Vagina (tissue), 2 donors: Measurements from ENCODE around the gene JOSD2.

Source experiments
- POLR2A ChIP-seq, 2 donors: fragments of 450-650 bp; IDR thresholded peaks; one replicate each; pipeline ENCODE4 v1.6.1; 2017; ENCODE audit warnings: antibody characterized with exemption in 2 of 2, mild to moderate bottlenecking in 2 of 2, moderate library complexity in 2 of 2
- POLR2AphosphoS5 ChIP-seq, 2 donors: sonication (generic); formaldehyde crosslinking; IDR thresholded peaks; one replicate each; pipeline ENCODE4 v1.9.0; 2017; ENCODE audit warnings: antibody characterized with exemption in 2 of 2, mild to moderate bottlenecking in 2 of 2, low read depth in 1 of 2; ENCODE audit not compliant: insufficient read depth in 1 of 2
- TF ChIP-seq, protein P1 (sequence below), 3 experiments: fragments of 450-650 bp in 2 of 3; fragments of 200-600 bp in 1 of 3; sonication (generic) in 1 of 3; IDR thresholded peaks; one replicate each; pipeline ENCODE4 v1.5.1; 2017 to 2019; ENCODE audit warnings: antibody characterized with exemption in 3 of 3, mild to moderate bottlenecking in 2 of 3, moderate library complexity in 2 of 3

DNA sequence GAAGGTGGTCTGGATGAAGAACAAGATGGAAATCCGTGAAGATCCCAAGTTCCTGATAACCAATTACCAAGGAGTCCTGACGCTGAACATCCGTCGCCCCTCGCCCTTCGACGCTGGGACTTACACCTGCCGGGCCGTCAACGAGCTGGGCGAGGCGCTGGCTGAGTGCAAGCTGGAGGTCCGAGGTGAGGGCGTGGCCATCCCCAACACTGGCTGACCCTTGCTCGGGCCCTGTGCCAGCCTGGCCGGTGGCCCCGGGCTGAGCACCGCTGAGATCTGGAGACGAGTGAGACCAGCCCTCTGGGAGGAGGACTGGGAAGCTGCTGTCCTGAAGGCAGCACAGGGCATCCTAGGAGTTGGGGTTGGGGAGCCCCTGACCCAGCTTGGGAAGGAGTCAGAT lies 46.6 kb downstream of the JOSD2 start:
- TF ChIP-seq, protein P1, sequence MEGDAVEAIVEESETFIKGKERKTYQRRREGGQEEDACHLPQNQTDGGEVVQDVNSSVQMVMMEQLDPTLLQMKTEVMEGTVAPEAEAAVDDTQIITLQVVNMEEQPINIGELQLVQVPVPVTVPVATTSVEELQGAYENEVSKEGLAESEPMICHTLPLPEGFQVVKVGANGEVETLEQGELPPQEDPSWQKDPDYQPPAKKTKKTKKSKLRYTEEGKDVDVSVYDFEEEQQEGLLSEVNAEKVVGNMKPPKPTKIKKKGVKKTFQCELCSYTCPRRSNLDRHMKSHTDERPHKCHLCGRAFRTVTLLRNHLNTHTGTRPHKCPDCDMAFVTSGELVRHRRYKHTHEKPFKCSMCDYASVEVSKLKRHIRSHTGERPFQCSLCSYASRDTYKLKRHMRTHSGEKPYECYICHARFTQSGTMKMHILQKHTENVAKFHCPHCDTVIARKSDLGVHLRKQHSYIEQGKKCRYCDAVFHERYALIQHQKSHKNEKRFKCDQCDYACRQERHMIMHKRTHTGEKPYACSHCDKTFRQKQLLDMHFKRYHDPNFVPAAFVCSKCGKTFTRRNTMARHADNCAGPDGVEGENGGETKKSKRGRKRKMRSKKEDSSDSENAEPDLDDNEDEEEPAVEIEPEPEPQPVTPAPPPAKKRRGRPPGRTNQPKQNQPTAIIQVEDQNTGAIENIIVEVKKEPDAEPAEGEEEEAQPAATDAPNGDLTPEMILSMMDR (IDR thresholded peaks at IDR 0.05) = no peak
- TF ChIP-seq POLR2A (IDR thresholded peaks at IDR 0.05) (no peak), POLR2AphosphoS5 (IDR thresholded peaks at IDR 0.05; ENCODE audit: insufficient read depth in 1 of 2, low read depth in 1 of 2) (no peak)
